AG09309 (cell line): ENCODE results near the gene SRP19.
"Not testable (repeated sequence)": the region's sequence is repeated elsewhere in the genome, so short reads cannot be mapped to it uniquely, and the experiment has no call there.

Experiments used
- DNase-seq: peaks from one replicate; pipeline ENCODE4 v3.0.0-alpha.2; 2010; ENCODE audit warnings: low read depth
- H3K4me3 ChIP-seq: 2 replicates; pipeline ENCODE4 v1.5.1; 2011; ENCODE audit warnings: mild to moderate bottlenecking, low read depth, low read length, moderate library complexity; ENCODE audit not compliant: control insufficient read depth
- CTCF ChIP-seq: IDR thresholded peaks from 2 replicates; pipeline ENCODE4 v1.5.1; 2011; ENCODE audit warnings: mild to moderate bottlenecking, low read depth, low read length, inconsistent platforms; ENCODE audit not compliant: insufficient read depth, control insufficient read depth; ENCODE audit errors: missing control alignments

Gene SRP19

GRCh38 chr5:112880219-112880964 lies 19.3 kb downstream of the SRP19 start:
- DNase-seq = no peak
- H3K4me3 ChIP-seq = no peak overlapping the region
- no peak for TF ChIP-seq CTCF

GRCh38 chr5:112883192-112883591 lies 22.1 kb downstream of the SRP19 start:
- no peak for DNase-seq
- no peak for TF ChIP-seq CTCF
- no peak overlapping the region for H3K4me3 ChIP-seq

GRCh38 chr5:112885001-112885400 lies 23.9 kb downstream of the SRP19 start:
- no peak overlapping the region for H3K4me3 ChIP-seq
- no peak for TF ChIP-seq CTCF
- DNase-seq = no peak

- TF ChIP-seq CTCF = no peak
- DNase-seq = no peak
- no peak overlapping the region for H3K4me3 ChIP-seq
Measured at GRCh38 chr5:112886975-112887374, 25.9 kb downstream of the SRP19 start.

GRCh38 chr5:112892066-112892465 lies 31.0 kb downstream of the SRP19 start:
- not testable (repeated sequence) for DNase-seq, H3K4me3 ChIP-seq

- H3K4me3 ChIP-seq = no peak overlapping the region
- TF ChIP-seq CTCF = no peak
Measured at GRCh38 chr5:112892776-112893175, 31.7 kb downstream of the SRP19 start.

GRCh38 chr5:112895682-112896081 lies 34.6 kb downstream of the SRP19 start:
- DNase-seq = no peak
- TF ChIP-seq CTCF = no peak
- no peak overlapping the region for H3K4me3 ChIP-seq

More at GRCh38 chr5:112892776-112893175, 31.7 kb downstream of the SRP19 start:
- no peak for DNase-seq
